T-helper 1 cell treated with Interleukin-12 subunit alpha and Interleukin-12 subunit beta and Interleukin-4 antibody, amounts not matched to agents 30 ng/mL and 1 ng/mL, for 36 hours (primary cell): ENCODE measurements around the gene TMEM163. TPM values are rescaled to one million over a fixed set of nuclear protein-coding genes. Genes with fewer than 3 reads are reported as not detected.
"Not testable (repeated sequence)": the region's sequence is repeated elsewhere in the genome, so short reads cannot be mapped to it uniquely, and the experiment has no call there.

Source experiments
- intact Hi-C: fragments of 100-400 bp; cut with micrococcal nuclease; formaldehyde crosslinking; loops from one replicate; pipeline ENCODE4 v1.15.1; 2024
- total RNA-seq: library from RNA; stranded (reverse); gene quantifications from 2 replicates; pipeline ENCODE4 v1.2.3, GENCODE V29; 2022

Gene TMEM163
- total RNA-seq, 1 donor from 2014 or later, result 0.29 TPM

DNA sequence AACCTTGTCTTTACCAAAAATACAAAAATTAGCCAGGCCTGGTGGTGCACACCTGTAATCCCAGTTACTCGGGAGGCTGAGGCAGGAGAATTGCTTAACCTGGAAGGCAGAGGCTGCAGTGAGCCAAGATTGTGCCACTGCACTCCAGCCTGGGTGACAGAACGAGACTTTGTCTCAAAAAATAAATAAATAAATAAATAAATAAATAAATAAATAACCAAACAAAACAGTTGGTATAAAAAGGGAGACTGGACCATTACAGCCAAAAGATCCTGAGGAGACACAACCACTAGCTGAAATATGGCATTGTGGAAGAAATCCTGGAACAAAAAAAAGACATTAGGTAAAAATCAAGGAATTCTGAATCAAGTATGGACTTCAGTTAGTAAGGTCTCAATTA lies 4.9 kb upstream of the TMEM163 start:
- intact Hi-C loops, result not testable (repeated sequence)

DNA sequence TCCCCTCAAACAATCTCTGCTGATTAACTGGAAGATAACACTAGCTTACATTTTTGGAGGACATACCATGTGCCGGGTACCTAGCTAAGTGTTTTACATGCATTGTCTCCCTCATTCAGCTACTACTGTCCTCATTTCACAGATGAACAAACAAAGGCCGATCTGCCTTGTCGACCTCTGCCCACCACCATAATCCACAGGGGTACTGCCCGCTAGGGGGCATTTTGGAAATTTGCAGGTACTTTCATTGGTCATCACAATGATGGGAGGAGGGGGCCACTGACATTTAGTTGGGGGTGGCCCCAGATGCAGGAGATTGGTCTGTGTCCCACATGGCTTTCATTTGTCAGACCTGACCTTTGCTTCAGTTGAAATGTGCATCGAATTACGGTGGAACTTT lies 3.9 kb upstream of the TMEM163 start:
- intact Hi-C loops, result no loop called here

DNA sequence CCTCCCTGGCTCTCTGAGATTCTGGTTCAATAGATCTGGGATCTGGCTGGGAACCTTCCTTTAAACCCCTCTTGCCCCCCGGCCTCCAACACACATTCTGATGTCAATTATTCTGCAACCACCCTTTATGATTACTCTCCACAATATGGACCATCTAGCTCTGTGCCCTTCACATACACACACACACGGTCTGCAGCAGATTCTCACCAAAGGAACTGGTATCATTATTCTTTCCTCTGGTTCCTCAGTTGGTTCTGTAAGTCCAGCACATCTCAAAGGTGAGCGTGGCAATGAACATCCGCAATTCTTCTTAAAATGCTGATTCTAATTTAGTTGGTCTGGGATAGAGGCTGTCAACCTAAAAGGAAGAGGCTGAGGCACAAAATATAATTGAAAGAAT lies 2.8 kb upstream of the TMEM163 start:
- intact Hi-C loops, result no loop called here

DNA sequence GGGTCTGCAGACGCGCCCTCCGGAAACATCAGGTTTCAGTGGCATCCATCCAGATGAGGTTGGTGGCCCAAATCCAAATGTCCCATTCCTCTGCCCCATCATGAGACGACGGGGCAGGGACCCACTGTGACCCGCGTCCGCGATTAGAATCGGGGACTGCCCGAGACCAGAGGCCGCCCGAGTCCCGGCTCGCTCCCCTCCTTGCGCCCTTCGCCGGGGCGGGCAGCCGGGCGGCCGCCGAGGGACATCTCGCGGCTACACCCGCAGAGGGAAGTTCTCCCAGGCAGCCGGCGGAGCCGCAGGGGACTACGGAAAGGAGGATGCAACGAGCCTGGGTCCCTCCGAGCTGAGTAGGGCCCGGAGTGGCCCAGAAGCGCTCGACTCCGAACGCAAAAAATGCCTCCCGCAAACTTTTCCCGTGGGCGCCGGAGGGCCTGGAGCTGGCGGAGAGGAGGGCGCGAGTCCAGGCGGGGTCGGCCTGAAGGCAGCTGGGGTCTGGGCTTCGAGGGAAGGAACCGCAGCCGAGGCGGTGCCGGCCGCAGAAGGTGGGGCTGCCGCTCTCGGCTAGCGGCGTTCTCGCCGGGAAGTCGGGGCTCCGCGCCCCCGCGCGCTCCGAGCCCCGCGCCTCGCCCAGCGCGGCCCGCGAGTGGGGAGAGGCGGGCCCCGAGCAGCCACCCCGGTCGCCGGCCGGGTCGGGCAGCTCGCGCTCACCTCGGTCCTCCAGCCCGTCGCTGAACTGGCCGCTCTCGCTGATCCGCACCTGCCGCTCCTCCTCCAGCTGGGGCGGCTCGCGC lies 580 bp downstream of the TMEM163 start:
- intact Hi-C loops, result no loop called here

DNA sequence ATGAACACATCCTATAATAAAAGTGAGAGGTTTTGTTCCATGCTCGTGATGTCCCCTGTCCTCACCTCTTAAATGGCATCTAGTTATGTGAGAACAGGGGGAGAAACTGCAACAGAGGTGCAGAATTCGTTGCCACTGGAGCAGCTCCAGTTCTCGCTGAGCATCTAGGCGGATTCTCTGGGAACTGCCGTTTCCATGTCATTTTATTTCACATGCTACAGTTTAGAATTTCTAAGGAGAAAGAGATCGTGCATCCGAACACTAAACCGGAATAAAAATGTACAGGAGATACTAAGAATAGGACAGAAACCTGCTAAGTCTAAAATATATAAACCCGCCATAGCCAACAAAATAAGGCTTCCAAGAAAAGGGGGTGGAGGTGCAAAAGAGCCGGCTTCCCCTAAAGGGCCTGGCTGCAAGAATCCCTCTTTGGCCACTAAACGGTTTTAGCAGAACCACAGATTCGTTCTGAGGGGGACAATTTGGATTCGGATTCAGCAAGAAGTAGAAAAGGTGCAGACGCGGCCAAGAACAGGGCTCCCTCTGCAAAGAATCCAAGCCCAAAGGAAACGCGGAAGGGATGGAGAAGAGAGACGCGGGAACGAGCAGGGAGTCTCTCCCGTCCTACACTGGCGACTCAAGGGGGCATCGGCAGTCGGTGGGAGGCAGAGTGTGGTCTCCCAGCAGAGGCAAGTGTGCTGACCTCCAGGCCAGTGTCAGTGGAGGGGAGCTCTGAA lies 1.3 kb downstream of the TMEM163 start:
- intact Hi-C loops, result no loop called here

DNA sequence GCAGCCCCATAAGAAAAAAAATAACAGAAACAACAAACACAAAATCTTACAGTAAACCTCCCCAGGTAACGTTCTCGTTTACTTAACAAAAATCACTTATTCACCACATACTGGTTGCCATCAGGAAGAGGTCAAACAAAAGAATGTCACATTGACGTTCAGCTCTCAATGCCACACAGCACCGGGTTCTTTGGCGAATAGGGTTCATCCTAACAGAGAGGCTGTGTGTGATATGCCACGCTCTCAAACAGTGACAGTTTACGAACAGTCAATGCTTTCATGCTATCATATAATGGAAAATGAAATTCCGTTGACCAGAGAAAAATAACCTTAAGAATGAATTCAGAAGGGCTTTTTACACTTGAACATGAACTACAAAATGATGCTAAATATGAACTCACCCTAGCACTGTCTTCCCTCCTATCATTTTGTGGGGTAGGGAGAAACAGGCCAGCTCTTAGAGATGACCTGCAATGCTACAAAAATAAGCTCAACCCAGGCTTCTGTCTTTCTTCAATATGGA lies 2.0 kb downstream of the TMEM163 start:
- intact Hi-C loops, result no loop called here

DNA sequence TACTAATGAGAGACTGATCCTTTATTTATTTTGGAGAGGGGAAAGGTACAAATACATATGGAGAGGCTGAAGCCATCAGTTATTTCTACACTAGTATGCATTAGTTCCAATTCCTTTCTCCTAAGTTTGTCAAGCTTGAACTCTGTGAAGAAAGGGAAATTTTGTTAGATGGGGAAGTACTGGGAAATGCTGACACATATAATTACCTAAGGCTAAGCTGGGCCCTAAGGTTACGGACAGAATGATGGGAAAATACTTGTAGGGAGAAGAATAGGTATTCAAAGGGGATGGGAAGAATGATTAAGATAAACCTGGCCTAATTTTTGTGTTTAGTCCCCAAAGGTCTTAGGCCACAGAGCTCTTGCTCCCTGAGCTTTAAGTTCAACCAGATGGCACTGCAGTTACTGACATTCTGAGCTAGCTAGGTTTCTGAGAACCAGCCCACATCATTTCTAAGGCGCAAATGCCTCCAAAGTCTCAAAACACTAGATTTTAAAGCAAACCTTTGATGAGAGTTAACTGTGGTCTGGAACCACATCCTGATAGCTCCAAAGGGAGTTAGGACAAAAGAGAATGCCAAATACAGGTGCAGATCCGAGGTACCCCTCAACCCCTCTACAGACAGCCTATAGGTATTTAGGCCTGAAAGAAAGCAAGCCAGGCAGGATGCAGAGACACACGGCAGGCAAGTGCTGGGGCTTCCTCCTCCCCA lies 2.7 kb downstream of the TMEM163 start:
- intact Hi-C loops, result loop anchor here (2.0 kb wide), 1 partner anchor 45 kb away; no protein-coding TSS in a partner anchor

DNA sequence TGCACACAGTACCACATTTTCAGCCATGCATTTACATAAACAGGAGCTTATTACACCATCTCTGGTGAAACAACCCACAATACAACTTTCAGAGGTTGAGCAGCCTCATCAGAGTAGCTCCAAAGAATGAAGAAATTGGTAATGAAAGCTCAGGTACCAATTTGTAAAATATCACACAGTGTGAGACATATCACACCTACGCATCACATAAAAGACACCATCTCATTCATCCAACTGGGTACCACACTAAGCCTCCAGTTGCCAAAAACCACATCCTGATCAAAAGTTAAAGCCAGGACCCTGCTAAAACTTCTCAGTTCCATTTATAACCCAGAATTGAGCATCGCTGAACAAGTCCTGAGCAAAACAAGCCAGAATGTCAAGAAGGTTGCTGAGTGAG lies 4.6 kb downstream of the TMEM163 start:
- intact Hi-C loops, result loop anchor here (2.0 kb wide), 1 partner anchor 43 kb away; no protein-coding TSS in a partner anchor

DNA sequence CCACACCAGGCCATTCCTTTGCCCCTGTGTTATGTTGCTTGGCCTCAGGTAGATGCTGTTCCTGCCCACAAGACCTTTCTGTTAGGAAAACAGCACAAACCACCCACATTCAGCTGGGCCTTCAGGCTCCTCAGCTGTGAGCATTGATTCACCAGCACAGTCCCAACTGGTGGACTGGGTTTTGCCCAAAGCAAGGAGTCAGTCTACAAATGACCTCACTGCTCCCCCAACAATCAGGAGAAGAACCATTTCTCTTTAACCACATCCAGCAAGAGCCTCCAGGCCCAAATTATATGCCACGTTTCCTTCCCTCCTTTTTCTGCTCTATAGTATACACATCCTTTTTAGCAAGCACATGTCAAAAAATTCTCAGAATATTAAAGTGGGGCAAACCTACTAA lies 5.2 kb downstream of the TMEM163 start:
- intact Hi-C loops, result loop anchor here (2.0 kb wide), 1 partner anchor 43 kb away; no protein-coding TSS in a partner anchor

DNA sequence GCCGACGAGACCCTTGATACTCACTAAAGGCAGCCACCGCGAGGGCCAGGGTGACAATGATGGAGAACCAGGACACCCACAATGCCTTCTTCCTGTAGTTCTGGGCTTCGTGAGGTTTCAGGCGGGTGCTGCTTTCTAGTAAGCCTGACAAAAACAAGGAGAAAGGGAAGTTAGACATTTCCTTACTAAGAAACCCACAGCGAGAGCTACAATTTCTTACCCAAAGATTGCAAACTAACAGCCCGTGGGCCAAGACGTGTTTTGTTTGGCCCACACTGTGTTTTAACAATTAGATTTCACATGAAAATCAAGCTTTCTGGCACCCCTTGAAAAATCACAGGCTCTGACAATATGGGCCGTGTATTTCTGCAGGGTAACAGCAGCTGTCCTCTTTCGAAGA lies 5.6 kb downstream of the TMEM163 start:
- intact Hi-C loops, result no loop called here

DNA sequence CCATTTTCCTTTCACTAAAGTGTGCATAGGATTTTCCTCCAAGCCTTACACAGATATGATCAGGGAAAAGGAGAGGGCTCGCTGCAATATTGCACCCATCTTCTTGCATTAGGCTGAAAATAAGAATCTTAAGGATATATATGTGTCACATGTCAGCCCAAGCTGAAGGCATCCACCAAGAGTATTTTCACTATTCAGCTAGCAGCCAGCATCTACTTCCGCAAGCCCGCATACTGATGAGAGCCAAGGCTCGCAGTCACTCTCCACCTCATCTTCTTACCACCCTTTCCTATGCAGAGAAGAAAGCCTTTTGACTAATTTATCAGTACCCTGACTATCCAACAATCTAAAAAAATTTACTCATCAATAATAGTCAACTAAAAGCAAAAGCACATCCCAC lies 6.1 kb downstream of the TMEM163 start:
- intact Hi-C loops, result no loop called here

DNA sequence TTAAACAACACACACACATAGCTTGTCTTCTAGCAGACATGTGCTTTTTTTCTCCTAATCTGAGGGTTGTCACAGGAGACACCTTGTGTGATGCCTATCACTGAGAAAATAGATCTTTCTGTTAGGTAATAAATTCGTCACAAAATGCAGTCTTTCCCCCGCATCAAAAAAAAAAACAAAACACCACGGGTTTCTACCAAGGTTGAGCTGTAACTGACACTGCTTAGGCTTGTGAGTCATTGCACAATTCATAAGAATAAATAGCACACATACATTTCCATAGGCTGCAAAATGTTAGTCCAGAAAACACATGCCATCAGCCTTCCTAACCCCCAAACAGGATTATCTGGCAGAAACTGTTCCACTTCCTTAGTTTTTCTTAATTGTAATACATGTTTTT lies 6.5 kb downstream of the TMEM163 start:
- intact Hi-C loops, result no loop called here

DNA sequence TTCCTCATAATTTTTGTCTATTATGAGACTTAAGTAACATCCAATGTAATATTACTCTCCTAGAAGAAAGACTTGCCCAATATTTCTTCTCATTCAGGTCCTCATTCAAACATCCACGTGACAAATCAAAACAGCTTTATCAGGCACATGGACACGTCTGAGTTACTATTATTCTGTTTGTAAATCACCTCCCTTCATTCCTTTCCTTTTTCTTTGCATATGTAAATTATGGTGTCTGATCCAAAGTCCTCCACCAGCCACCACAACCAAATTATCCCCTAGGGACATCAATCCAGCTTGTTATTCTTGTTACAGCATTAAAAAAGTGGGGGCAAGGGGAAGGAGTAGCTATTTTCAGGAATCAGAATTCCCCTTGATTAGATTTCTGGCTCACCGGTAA lies 7.1 kb downstream of the TMEM163 start:
- intact Hi-C loops, result no loop called here

DNA sequence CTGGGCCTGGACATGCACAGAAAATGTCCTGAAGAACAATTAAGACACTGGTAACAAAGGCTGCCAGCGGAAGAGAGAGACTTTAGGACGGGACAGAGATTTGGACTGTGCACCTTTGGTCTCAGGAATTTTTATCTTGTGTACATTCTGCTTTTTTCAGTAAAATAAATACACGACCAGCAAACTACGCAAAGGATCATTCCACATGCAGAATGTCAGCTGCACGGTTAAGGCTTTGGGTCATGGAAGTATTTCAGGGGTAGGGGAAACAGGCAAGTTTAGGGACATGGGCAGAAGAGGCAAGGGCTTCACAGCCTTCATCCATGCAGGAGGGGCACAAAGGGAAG lies 11.5 kb downstream of the TMEM163 start:
- intact Hi-C loops, result no loop called here

DNA sequence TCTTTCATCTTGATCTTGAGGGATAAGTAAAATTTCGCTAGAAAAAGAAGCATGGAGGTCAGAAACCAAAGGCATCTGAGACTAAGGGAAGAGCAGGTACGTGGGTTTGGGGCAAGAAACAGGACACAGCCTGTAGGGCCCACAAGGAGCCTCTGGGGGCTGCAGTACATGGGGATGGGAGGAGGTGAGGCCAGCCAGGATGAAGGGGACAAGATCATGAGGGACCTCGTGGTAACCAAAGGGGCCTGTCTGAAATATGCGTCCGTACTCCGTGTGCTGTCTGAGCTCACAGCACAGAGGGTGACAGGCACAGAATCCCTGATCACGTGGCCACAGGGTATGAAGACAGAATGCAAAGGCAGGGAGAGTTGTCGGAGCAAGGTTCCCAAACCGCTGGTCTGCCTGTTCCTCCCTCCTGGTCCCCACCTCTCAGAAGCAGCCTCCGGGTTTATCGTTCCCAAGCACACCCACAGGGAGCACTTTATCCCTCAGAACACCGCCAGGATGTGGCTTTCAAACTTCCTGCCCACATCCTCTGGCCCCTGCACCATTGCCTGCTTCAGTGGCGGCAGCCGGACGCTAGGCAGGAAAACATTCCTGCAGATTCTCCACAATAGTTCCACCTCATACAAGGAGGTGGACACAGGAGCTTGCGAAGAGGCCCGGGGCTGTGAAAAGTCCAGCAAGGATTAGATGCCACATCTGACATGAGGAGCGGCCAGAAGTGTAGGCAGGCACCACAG lies 12.0 kb downstream of the TMEM163 start:
- intact Hi-C loops, result no loop called here

DNA sequence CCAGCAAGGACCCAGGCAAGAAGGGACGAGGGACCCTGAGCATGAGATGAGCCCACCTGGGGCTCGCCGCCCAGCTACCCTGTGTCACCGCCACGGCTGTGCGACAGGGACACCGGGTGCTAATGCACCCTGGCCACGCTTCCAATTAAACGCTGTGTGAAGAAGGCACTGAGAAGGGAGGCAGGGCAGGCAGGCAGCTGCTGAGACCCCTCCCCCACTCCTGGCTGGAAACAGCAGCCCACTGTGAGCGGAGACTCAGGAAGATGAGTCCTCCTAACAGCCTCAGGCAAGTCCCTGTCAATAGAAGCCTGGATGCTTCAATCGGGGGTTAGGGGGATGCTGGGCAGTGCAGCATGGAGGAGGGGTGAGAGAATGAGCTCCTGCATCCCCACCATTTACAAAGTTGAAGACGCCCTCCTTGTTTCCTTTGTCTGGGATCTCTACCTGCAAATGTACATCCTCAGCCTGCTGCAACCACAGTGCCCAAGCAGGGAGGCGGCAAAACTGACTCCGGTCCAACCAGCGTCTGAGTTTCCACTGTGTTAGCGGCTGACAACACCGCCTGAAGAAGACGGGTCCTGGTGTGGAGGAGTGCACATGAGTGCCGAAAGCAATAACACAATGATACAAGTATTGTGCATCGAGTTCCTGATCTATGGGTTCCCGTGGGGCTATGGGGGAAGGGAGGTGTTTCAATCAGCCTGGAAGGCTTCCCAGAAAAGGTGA lies 12.8 kb downstream of the TMEM163 start:
- intact Hi-C loops, result no loop called here

DNA sequence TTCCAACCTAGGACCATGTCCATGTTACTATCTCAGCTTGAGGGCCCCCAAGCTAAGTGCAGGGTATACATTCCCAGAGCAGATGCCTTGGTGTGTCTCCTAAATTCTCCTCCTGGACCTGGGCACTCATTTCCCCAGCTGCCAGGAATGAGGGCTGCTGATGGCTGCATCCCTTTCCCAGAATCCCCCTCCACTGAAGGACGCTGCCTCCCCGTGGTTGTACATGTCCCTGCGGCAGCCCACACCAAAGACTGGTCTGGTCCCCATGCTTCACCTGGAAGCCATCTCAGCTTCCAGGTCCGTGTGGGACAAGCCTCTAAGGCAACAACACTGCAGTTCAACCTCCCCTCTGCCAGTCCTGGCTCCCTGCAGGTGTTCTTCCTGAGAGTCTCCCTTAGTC lies 14.6 kb downstream of the TMEM163 start:
- intact Hi-C loops, result no loop called here

DNA sequence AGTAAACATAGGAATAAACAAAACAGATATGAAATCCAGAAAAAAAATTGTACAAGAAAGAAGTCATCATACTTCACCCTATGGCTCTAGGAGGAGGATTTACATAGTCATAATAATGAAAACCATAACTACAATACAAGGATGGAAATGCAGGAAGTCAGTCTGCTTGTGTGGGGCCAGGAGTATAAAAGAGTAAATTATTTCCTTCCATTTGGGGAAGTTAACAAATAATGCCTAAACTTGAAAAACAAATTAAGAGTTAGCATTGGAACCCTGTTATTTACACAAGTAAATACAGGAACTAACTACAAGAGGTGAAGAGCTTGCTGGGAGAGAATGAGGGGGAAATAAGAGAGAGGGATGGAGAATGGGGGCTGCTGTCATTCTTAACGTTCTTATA lies 15.4 kb downstream of the TMEM163 start:
- intact Hi-C loops, result no loop called here

DNA sequence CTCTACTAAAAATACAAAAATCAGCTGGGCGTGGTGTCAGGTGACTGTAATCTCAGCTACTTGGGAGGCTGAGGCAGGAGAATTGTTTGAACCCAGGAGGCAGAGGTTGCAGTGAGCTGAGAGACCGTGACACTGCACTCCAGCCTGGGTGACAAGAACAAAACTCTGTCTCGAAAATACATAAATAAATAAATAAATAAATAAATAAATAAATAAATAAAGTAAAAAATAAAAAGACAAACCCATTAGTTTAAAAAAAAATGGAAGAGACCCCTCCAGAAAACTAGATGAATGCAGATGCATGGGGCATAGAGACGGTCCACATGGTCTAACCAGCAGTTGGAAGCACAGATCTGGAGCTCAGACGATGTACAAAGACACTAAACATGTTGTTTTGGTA lies 18.1 kb downstream of the TMEM163 start:
- intact Hi-C loops, result no loop called here

DNA sequence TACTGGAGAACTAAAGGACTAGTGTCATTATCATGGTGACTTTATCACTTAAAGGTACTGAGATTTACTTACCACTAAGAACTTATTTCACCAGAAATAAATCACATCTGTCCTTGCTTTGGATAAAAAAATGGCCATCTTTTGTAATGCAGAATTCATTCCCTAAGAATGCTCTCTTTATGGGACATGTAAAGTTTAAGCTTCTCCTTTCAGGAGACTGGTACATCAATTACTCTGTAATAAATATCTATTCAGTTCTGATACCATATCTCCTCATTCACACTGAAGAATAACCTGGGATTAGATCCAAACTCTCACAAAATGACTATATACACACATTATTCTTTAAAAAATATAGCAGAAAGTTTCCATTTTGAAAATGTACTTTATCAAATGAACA lies 24.4 kb downstream of the TMEM163 start:
- intact Hi-C loops, result no loop called here
